ENCODE results near the gene SIRT2. TPM values are rescaled to one million over a fixed set of nuclear protein-coding genes. Genes with fewer than 3 reads are reported as not detected.
A peak's percentile ranks its signal among the peaks of the same experiment; 100 is the strongest.

SIRT2 gene
- polyA plus RNA-seq, 3 donors = 57.5 to 65.9 (median 64.3) TPM

DNA sequence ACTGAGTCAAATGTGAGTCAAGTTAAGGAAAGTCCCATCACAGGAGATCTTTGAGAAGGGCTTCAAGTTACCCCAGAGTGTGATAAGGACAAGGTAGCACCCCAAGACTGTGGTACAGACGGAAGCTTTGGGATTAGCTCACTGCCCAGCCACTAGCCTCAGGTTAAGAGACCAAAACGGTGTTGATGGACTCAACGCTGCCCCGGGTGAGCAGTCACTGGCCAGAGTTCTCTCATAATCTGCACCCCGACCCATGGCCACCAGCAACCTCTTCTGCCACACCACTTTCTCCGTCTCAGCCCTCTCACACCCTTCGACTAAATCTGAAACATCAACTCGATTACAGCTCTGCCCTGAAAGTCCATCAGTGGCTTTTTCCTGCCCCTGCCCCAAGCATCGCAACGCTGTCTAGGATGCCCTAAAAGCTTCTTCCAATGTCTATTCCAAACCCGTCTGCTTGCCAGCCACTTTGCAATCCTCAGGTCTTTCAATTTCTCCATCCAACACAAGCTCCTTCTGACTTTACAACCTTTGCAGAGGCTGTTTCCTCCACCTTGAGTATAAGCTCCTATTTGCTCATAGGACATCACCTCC is 55.2 kb downstream of the SIRT2 start:
- DNase-seq = no peak
- no peak overlapping the region for H3K4me2 ChIP-seq (replicated peaks; ENCODE audit: extremely low read depth, low read length, poor library complexity, severe bottlenecking)
- Mint-ChIP-seq H3K27me3 (ENCODE audit: low read depth in 3 of 3) (peaks cover 0 to 2% (median 0%) of the 10 kb centered on the region in 3 donors), H3K4me1 (peaks cover 14% of the 10 kb centered on the region), H3K9me3 (no peaks in the 10 kb centered on the region), H3K4me3 (no peak overlapping the region), H3K27ac (peak overlapping the region in 2 of 7 donors; percentile 4 to 9), H3K36me3 (peaks cover 87 to 96% of the 10 kb centered on the region in 2 donors)
- no peaks in the 10 kb centered on the region for H3K27me3 ChIP-seq (ENCODE audit: control insufficient read depth in 2 of 2, insufficient read depth in 2 of 2, low read length in 2 of 2)
- H3K4me3 ChIP-seq (replicated peaks in 1 of 3; ENCODE audit: low read depth in 2 of 3, low read length in 3 of 3) = no peak overlapping the region
- peaks cover 89% of the 10 kb centered on the region for H3K79me2 ChIP-seq (ENCODE audit: insufficient read depth, low read length)
- no peak overlapping the region for H3K27ac ChIP-seq (ENCODE audit: low read depth in 1 of 2, low read length in 2 of 2)
- WGBS (ENCODE audit: insufficient coverage) = 98% methylated on average over 10 of the region's 11 CpGs
- intact Hi-C loops (cut with micrococcal nuclease) = no loop called here
- H2AFZ ChIP-seq (ENCODE audit: insufficient read depth, low read depth, low read length, poor library complexity, severe bottlenecking) = no peak overlapping the region
- TF ChIP-seq, protein P1, sequence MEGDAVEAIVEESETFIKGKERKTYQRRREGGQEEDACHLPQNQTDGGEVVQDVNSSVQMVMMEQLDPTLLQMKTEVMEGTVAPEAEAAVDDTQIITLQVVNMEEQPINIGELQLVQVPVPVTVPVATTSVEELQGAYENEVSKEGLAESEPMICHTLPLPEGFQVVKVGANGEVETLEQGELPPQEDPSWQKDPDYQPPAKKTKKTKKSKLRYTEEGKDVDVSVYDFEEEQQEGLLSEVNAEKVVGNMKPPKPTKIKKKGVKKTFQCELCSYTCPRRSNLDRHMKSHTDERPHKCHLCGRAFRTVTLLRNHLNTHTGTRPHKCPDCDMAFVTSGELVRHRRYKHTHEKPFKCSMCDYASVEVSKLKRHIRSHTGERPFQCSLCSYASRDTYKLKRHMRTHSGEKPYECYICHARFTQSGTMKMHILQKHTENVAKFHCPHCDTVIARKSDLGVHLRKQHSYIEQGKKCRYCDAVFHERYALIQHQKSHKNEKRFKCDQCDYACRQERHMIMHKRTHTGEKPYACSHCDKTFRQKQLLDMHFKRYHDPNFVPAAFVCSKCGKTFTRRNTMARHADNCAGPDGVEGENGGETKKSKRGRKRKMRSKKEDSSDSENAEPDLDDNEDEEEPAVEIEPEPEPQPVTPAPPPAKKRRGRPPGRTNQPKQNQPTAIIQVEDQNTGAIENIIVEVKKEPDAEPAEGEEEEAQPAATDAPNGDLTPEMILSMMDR (IDR thresholded peaks at IDR 0.05) = no peak
- peaks cover 14 to 19% of the 10 kb centered on the region in 2 donors for H3K4me1 ChIP-seq (ENCODE audit: control insufficient read depth in 1 of 2, insufficient read depth in 2 of 2, low read length in 2 of 2)
- peaks cover 85 to 94% of the 10 kb centered on the region in 2 donors for H3K36me3 ChIP-seq (replicated peaks in 1 of 2; ENCODE audit: control insufficient read depth in 1 of 2, insufficient read depth in 2 of 2, low read length in 2 of 2)
- H4K20me1 ChIP-seq (ENCODE audit: insufficient read depth, low read length) = peaks cover 100% of the 10 kb centered on the region
- H3K9me3 ChIP-seq (replicated peaks in 1 of 2; ENCODE audit: control insufficient read depth in 1 of 2, insufficient read depth in 1 of 2, low read length in 2 of 2) = no peaks in the 10 kb centered on the region
- no peak overlapping the region for H3K9ac ChIP-seq (ENCODE audit: insufficient read depth, low read length, poor library complexity, severe bottlenecking)

DNA sequence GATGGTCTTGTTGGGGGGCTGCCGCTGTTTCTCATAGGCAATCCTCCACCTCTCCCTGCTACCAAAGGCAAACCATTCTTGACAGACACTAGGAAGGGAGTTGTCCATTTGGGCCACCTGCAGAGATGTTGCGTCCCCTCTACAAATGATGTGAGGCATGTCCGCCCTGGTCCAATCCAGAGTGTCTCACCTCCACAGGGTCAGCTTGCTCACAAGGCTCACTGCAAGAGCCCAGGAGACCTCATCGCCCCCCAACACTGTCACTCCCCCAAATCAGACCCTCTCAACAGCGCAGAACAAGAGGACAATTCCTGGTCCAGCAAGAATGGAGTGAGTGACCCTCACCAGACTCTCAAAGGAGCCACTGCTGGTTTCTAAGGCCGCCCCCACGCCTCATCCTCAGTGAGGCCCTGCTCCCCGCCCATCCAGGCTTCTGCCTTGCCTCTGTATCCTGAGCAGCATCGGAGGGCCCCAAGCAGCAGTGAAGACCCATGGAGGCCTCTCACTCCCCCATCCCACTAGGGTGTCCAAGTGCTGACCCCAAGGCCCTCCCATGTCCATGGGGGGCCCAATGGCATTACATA is 56.2 kb downstream of the SIRT2 start:
- H3K79me2 ChIP-seq (ENCODE audit: insufficient read depth, low read length) = peaks cover 80% of the 10 kb centered on the region
- H3K4me2 ChIP-seq (replicated peaks; ENCODE audit: extremely low read depth, low read length, poor library complexity, severe bottlenecking) = no peak overlapping the region
- no peak for DNase-seq
- H3K36me3 ChIP-seq (replicated peaks in 1 of 2; ENCODE audit: control insufficient read depth in 1 of 2, insufficient read depth in 2 of 2, low read length in 2 of 2) = peaks cover 94 to 100% of the 10 kb centered on the region in 2 donors
- H3K9me3 Mint-ChIP-seq = no peaks in the 10 kb centered on the region
- H3K4me3 ChIP-seq (replicated peaks in 1 of 3; ENCODE audit: low read depth in 2 of 3, low read length in 3 of 3) = no peak overlapping the region
- H3K27me3 Mint-ChIP-seq (ENCODE audit: low read depth in 3 of 3) = peaks cover 0 to 2% (median 0%) of the 10 kb centered on the region in 3 donors
- H3K27me3 ChIP-seq (ENCODE audit: control insufficient read depth in 2 of 2, insufficient read depth in 2 of 2, low read length in 2 of 2) = no peaks in the 10 kb centered on the region
- peaks cover 93 to 99% of the 10 kb centered on the region in 2 donors for H3K36me3 Mint-ChIP-seq
- H3K9me3 ChIP-seq (replicated peaks in 1 of 2; ENCODE audit: control insufficient read depth in 1 of 2, insufficient read depth in 1 of 2, low read length in 2 of 2) = no peaks in the 10 kb centered on the region
- peaks cover 100% of the 10 kb centered on the region for H4K20me1 ChIP-seq (ENCODE audit: insufficient read depth, low read length)
- intact Hi-C loops (cut with micrococcal nuclease) = no loop called here
- H3K4me1 ChIP-seq (ENCODE audit: control insufficient read depth in 1 of 2, insufficient read depth in 2 of 2, low read length in 2 of 2) = peaks cover 5 to 10% of the 10 kb centered on the region in 2 donors
- H3K27ac ChIP-seq (ENCODE audit: low read depth in 1 of 2, low read length in 2 of 2) = no peak overlapping the region
- H2AFZ ChIP-seq (ENCODE audit: insufficient read depth, low read depth, low read length, poor library complexity, severe bottlenecking) = no peak overlapping the region
- peaks cover 6% of the 10 kb centered on the region for H3K4me1 Mint-ChIP-seq
- TF ChIP-seq, protein P1 (IDR thresholded peaks at IDR 0.05) = no peak
- 95% methylated on average over 6 of the region's 9 CpGs for WGBS (ENCODE audit: insufficient coverage)
- peak overlapping the region in 3 of 7 donors; percentile 46 to 72 (median 54) for H3K27ac Mint-ChIP-seq
- no peak overlapping the region for H3K4me3 Mint-ChIP-seq
- H3K9ac ChIP-seq (ENCODE audit: insufficient read depth, low read length, poor library complexity, severe bottlenecking) = no peak overlapping the region
